B cell (primary cell): Measurements from ENCODE around the gene BMP3. TPM values are rescaled to one million over a fixed set of nuclear protein-coding genes. Genes with fewer than 3 reads are reported as not detected.
A peak's percentile ranks its signal among the peaks of the same experiment; 100 is the strongest.

Experiments
- ATAC-seq: fragments of 200-7000 bp; cut with Tn5 transposase; one replicate; pipeline ENCODE4 v1.10.0; 2021; ENCODE audit warnings: low read depth, mild to moderate bottlenecking, moderate number of reproducible peaks, moderate library complexity
- CTCF ChIA-PET: fragments of 350-600 bp; sonication (Branson Sonifier 250); formaldehyde crosslinking; loops from one replicate; lab custom pipeline; 2021; ENCODE audit warnings: antibody characterized with exemption, inconsistent platforms; lab: Charles Lee
- POLR2A ChIA-PET: fragments of 350-600 bp; sonication (Branson Sonifier 250); formaldehyde crosslinking; loops from one replicate; lab custom pipeline; 2021; ENCODE audit warnings: antibody characterized with exemption; lab: Charles Lee
- DNase-seq: peaks from one replicate; pipeline ENCODE4 v3.0.0; 2013
- H2AFZ ChIP-seq: 2 replicates; pipeline ENCODE4 v1.6.1; 2012; ENCODE audit warnings: mild to moderate bottlenecking, low read depth, low read length; ENCODE audit not compliant: insufficient read depth, poor library complexity, severe bottlenecking
- H3K27ac ChIP-seq, 2 donors: 1 replicate in 1 of 2; 2 replicates in 1 of 2; pipeline ENCODE4 v1.5.1; 2012 to 2013; ENCODE audit warnings: low read length in 2 of 2, mild to moderate bottlenecking in 2 of 2, moderate library complexity in 1 of 2
- H3K27me3 ChIP-seq, 4 experiments: fragments of 200-600 bp in 1 of 4; sonication (generic) in 1 of 4; replicated peaks in 1 of 4; 1 replicate in 2 of 4; 2 replicates in 2 of 4; pipeline versions ENCODE4 v1.6.1 to v1.7.0; 2013 to 2016; ENCODE audit warnings: low read length in 3 of 4, mild to moderate bottlenecking in 2 of 4, mixed read lengths in 1 of 4, moderate library complexity in 1 of 4; ENCODE audit not compliant: insufficient read depth in 4 of 4, control insufficient read depth in 3 of 4; ENCODE audit errors: control extremely low read depth in 1 of 4
- H3K36me3 ChIP-seq, 2 experiments: replicated peaks in 1 of 2; 1 replicate in 1 of 2; 2 replicates in 1 of 2; pipeline versions ENCODE4 v1.6.1 to v1.7.1; 2013; ENCODE audit warnings: low read length in 1 of 2; ENCODE audit not compliant: insufficient read depth in 2 of 2, control insufficient read depth in 1 of 2; ENCODE audit errors: control extremely low read depth in 1 of 2, extremely low read depth in 1 of 2
- H3K4me1 ChIP-seq, 2 donors: fragments of 200-600 bp in 1 of 2; sonication (generic) in 1 of 2; 1 replicate in 1 of 2; 2 replicates in 1 of 2; pipeline versions ENCODE4 v1.5.1 to v1.6.1; 2013 to 2017; ENCODE audit warnings: low read length in 2 of 2; ENCODE audit not compliant: control insufficient read depth in 2 of 2, insufficient read depth in 2 of 2
- H3K4me2 ChIP-seq: replicated peaks from 2 replicates; pipeline ENCODE3; 2012; ENCODE audit warnings: mild to moderate bottlenecking, low read depth, low read length; ENCODE audit not compliant: poor library complexity, severe bottlenecking
- H3K4me3 ChIP-seq, 5 experiments: fragments of 200-600 bp in 1 of 5; sonication (generic) in 1 of 5; 1 replicate in 3 of 5; 2 replicates in 2 of 5; pipeline versions ENCODE4 v1.5.1 to v1.7.0; 2011 to 2016; ENCODE audit warnings: low read length in 4 of 5, mild to moderate bottlenecking in 4 of 5, low read depth in 2 of 5, control low read depth in 1 of 5, moderate library complexity in 1 of 5; ENCODE audit not compliant: insufficient read depth in 1 of 5; ENCODE audit errors: control extremely low read depth in 1 of 5, extremely low read depth in 1 of 5
- H3K79me2 ChIP-seq: fragments of 200-600 bp; sonication (generic); one replicate; pipeline ENCODE4 v1.6.0; 2016; ENCODE audit warnings: low read length; ENCODE audit not compliant: control insufficient read depth, insufficient read depth
- H3K9ac ChIP-seq: fragments of 200-600 bp; sonication (generic); 2 replicates; pipeline ENCODE4 v1.6.1; 2017; ENCODE audit warnings: mild to moderate bottlenecking, low read length, moderate library complexity
- H3K9me3 ChIP-seq, 3 donors: one replicate each; pipeline versions ENCODE4 v1.6.1 to v1.7.1; 2013; ENCODE audit warnings: low read length in 2 of 3; ENCODE audit not compliant: control insufficient read depth in 2 of 3, insufficient read depth in 1 of 3; ENCODE audit errors: control extremely low read depth in 1 of 3
- H4K20me1 ChIP-seq: 2 replicates; pipeline ENCODE4 v1.6.0; 2012; ENCODE audit warnings: mild to moderate bottlenecking, low read length; ENCODE audit not compliant: insufficient read depth, control insufficient read depth, poor library complexity, severe bottlenecking
- H3K27ac Mint-ChIP-seq: one replicate; pipeline ENCODE4 v1.8.0; 2021; ENCODE audit warnings: mixed read lengths
- H3K27me3 Mint-ChIP-seq: one replicate; pipeline ENCODE4 v1.8.0; 2021; ENCODE audit warnings: mixed read lengths
- H3K4me1 Mint-ChIP-seq: one replicate; pipeline ENCODE4 v1.8.0; 2021; ENCODE audit warnings: mixed read lengths
- H3K4me3 Mint-ChIP-seq: one replicate; pipeline ENCODE4 v1.8.0; 2021; ENCODE audit warnings: mixed read lengths
- H3K9me3 Mint-ChIP-seq: one replicate; pipeline ENCODE4 v1.8.0; 2022; ENCODE audit warnings: mixed read lengths; ENCODE audit not compliant: insufficient read depth
- EZH2 ChIP-seq: IDR thresholded peaks from 2 replicates; pipeline ENCODE4 v1.6.1; 2012; ENCODE audit warnings: borderline replicate concordance, low read depth, mild to moderate bottlenecking, moderate library complexity, low read length; ENCODE audit not compliant: insufficient read depth, poor library complexity, severe bottlenecking
- WGBS: methylation state at CpG from one replicate; pipeline ENCODE4 v1.1.5; 2013; ENCODE audit warnings: missing lambda C conversion rate; ENCODE audit not compliant: insufficient coverage; 5-methylcytosine and 5-hydroxymethylcytosine counted together
- intact Hi-C: fragments of 100-400 bp; cut with micrococcal nuclease; formaldehyde crosslinking; loops from one replicate; pipeline ENCODE4 v1.10.0; 2022
- polyA plus RNA-seq: library from polyadenylated mRNA; depleted of rRNA; stranded (reverse); fragments of >200 nt; gene quantifications from 2 replicates; pipeline ENCODE4 v1.2.3, GENCODE V29; 2012
- total RNA-seq, 2 donors: library from RNA; stranded (reverse); fragments of 120-200 nt in 1 of 2; gene quantifications; 1 replicate in 1 of 2; 2 replicates in 1 of 2; pipeline versions ENCODE4 v1.2.3 to v1.2.4, GENCODE V29; 2013 to 2022
- TF ChIP-seq, protein P1 (sequence below): fragments of 200-600 bp; IDR thresholded peaks from one replicate; pipeline ENCODE4 v1.8.0; 2022; ENCODE audit warnings: antibody characterized with exemption, mild to moderate bottlenecking

BMP3 gene
- total and polyA plus RNA-seq, 2 donors (not counting 1 experiment from before 2014, with no cell fraction given), result 0.49 to 0.57 TPM

GRCh38 chr4:80986011-80986410 is 44.5 kb upstream of the BMP3 start:
- ChIA-PET CTCF (interaction anchor here (1.2 kb wide), 1 partner anchor 620 kb away, joined by 4 read pairs; no protein-coding TSS in a partner anchor), POLR2A (no interaction called here)
- Histone ChIP-seq H3K27me3 (no peaks in the 10 kb centered on the region), H2AFZ (no peak overlapping the region), H4K20me1 (no peaks in the 10 kb centered on the region), H3K79me2 (no peaks in the 10 kb centered on the region), H3K27ac (no peak overlapping the region), H3K4me3 (no peak overlapping the region), H3K9me3 (no peaks in the 10 kb centered on the region), H3K4me2 (no peak overlapping the region), H3K9ac (no peak overlapping the region), H3K36me3 (no peaks in the 10 kb centered on the region), H3K4me1 (peaks cover 9 to 11% of the 10 kb centered on the region in 2 donors)
- DNase-seq, result no peak
- Mint-ChIP-seq H3K4me1 (peaks cover 11% of the 10 kb centered on the region), H3K27me3 (no peaks in the 10 kb centered on the region), H3K9me3 (no peaks in the 10 kb centered on the region), H3K27ac (no peak overlapping the region), H3K4me3 (no peak overlapping the region)
- TF ChIP-seq EZH2, result no peak
- TF ChIP-seq, protein P1, sequence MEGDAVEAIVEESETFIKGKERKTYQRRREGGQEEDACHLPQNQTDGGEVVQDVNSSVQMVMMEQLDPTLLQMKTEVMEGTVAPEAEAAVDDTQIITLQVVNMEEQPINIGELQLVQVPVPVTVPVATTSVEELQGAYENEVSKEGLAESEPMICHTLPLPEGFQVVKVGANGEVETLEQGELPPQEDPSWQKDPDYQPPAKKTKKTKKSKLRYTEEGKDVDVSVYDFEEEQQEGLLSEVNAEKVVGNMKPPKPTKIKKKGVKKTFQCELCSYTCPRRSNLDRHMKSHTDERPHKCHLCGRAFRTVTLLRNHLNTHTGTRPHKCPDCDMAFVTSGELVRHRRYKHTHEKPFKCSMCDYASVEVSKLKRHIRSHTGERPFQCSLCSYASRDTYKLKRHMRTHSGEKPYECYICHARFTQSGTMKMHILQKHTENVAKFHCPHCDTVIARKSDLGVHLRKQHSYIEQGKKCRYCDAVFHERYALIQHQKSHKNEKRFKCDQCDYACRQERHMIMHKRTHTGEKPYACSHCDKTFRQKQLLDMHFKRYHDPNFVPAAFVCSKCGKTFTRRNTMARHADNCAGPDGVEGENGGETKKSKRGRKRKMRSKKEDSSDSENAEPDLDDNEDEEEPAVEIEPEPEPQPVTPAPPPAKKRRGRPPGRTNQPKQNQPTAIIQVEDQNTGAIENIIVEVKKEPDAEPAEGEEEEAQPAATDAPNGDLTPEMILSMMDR, result no peak
- intact Hi-C loops, result no loop called here
- ATAC-seq, result no peak

DNA sequence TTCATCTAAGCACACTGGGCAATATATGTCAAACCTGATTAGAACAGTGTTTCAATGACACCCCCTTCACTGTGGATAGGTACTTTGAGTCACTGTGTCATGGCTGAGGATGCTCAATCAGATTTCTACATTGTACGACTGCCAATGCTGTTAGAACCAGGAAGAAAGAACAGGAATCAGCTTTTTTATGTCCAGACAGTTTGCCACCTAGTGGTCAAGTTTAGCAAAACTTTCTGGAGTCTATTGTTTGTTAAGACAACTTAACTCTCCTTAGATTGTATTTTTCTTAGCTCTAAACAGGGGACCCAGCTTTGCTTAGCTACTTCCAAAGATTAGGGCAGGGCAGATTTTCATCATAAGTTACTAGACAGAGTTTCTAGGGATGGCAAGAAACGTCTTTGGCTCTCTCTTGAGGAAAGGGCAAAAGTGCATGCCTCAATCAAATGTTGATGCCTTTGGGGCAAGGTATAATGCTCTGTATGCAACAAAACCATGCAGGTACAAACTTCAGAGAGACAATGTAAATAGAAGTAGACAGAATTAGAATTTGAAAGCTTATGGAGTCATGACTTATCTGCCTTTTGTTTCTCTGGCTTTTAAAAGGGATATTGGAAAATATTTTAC is 40.5 kb upstream of the BMP3 start:
- H3K27ac Mint-ChIP-seq, result no peak overlapping the region
- H3K9me3 Mint-ChIP-seq, result no peaks in the 10 kb centered on the region
- ATAC-seq, result peak; percentile 36
- WGBS, result 19% methylated on average over 2 of the region's 2 CpGs
- intact Hi-C loops, result loop anchor here (1.0 to 5.0 kb wide), 5 partner anchors 47 to 629 kb away; no protein-coding TSS in a partner anchor
- peaks cover 11 to 18% of the 10 kb centered on the region in 2 donors for H3K4me1 ChIP-seq
- no peaks in the 10 kb centered on the region for H3K79me2 ChIP-seq
- TF ChIP-seq, protein P1, result peak; percentile 93
- no peak for TF ChIP-seq EZH2
- no peaks in the 10 kb centered on the region for H3K9me3 ChIP-seq
- no peaks in the 10 kb centered on the region for H3K27me3 Mint-ChIP-seq
- H3K4me3 Mint-ChIP-seq, result peak overlapping the region; percentile 11
- no peaks in the 10 kb centered on the region for H3K36me3 ChIP-seq
- H3K4me1 Mint-ChIP-seq, result peaks cover 25% of the 10 kb centered on the region
- no peaks in the 10 kb centered on the region for H4K20me1 ChIP-seq
- POLR2A ChIA-PET, result no interaction called here
- no peak overlapping the region for H3K4me3 ChIP-seq
- H3K27me3 ChIP-seq, result no peaks in the 10 kb centered on the region
- H3K27ac ChIP-seq, result no peak overlapping the region
- no peak overlapping the region for H3K4me2 ChIP-seq
- peak; percentile 66 for DNase-seq
- H2AFZ ChIP-seq, result peak overlapping the region; percentile 57
- CTCF ChIA-PET, result interaction anchor here (0.7 to 4.3 kb wide), 32 partner anchors 9 to 1747 kb away, joined by 3 to 41 read pairs (median 4); no protein-coding TSS in a partner anchor
- H3K9ac ChIP-seq, result no peak overlapping the region
